ENCODE measurements around the gene ABCA2.

- no peak for TF ChIP-seq CTCF (IDR thresholded peaks at IDR 0.05)
- no peak for TF ChIP-seq POLR2A (IDR thresholded peaks at IDR 0.05)
Measured at GRCh38 chr9:136977649-136978072, 50.4 kb downstream of the ABCA2 start.
